Measurements from ENCODE around the gene TMEM97. TPM values are rescaled to one million over a fixed set of nuclear protein-coding genes. Genes with fewer than 3 reads are reported as not detected.
"Not testable (repeated sequence)": the region's sequence is repeated elsewhere in the genome, so short reads cannot be mapped to it uniquely, and the experiment has no call there.

The TMEM97 gene
- total and polyA plus RNA-seq, 11 donors, result 1.4 to 7.9 (median 3.3) TPM

- no peak overlapping the region for H3K27ac ChIP-seq
- DNase-seq (no peak), ATAC-seq (no peak)
- H3K4me3 ChIP-seq, result no peak overlapping the region
- no peaks in the 10 kb centered on the region for H3K4me1 ChIP-seq
- no peaks in the 10 kb centered on the region for H3K9me3 ChIP-seq
- H3K27me3 ChIP-seq, result peaks cover 0 to 19% (median 0%) of the 10 kb centered on the region in 9 donors
- 65 to 79% (median 72%) methylated on average over 2 of the region's 2 CpGs for WGBS, 4 donors
- intact Hi-C loops (cut with DNase I), result no loop called here
- no peaks in the 10 kb centered on the region for H3K36me3 ChIP-seq
- TF ChIP-seq, protein P1, sequence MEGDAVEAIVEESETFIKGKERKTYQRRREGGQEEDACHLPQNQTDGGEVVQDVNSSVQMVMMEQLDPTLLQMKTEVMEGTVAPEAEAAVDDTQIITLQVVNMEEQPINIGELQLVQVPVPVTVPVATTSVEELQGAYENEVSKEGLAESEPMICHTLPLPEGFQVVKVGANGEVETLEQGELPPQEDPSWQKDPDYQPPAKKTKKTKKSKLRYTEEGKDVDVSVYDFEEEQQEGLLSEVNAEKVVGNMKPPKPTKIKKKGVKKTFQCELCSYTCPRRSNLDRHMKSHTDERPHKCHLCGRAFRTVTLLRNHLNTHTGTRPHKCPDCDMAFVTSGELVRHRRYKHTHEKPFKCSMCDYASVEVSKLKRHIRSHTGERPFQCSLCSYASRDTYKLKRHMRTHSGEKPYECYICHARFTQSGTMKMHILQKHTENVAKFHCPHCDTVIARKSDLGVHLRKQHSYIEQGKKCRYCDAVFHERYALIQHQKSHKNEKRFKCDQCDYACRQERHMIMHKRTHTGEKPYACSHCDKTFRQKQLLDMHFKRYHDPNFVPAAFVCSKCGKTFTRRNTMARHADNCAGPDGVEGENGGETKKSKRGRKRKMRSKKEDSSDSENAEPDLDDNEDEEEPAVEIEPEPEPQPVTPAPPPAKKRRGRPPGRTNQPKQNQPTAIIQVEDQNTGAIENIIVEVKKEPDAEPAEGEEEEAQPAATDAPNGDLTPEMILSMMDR (IDR thresholded peaks at IDR 0.05), result no peak
- no peak for TF ChIP-seq POLR2A (IDR thresholded peaks at IDR 0.05)
These were observed 46.8 kb upstream of the TMEM97 start for GRCh38 chr17:28272166-28272565.

DNA sequence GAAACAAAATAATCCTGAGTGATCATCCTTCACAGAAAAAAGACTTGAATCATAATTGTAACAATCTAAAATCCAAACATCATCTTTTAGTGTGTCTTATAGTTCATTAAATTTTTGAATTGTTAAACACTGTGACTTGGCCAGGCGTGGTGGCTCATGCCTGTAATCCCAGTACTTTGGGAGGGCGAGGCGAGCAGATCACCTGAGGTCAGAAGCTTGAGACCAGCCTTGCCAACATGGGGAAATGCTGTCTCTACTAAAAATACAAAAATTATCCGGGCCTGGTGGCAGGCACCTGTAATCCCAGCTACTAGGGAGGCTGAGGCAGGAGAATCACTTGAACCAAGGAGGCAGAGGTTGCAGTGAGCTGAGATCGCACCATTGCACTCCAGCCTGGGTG lies 45.7 kb upstream of the TMEM97 start:
- H3K4me1 ChIP-seq; H3K9me3 ChIP-seq; ATAC-seq; DNase-seq; H3K4me3 ChIP-seq; H3K36me3 ChIP-seq; H3K27ac ChIP-seq; intact Hi-C loops (cut with DNase I): not testable (repeated sequence)
- 70 to 85% (median 82%) methylated on average over 5 of the region's 5 CpGs for WGBS, 4 donors
- peaks cover 0 to 21% (median 0%) of the 10 kb centered on the region in 9 donors for H3K27me3 ChIP-seq

GRCh38 chr17:28274591-28275265 lies 44.3 kb upstream of the TMEM97 start:
- intact Hi-C loops (cut with DNase I), result no loop called here
- TF ChIP-seq POLR2A (IDR thresholded peaks at IDR 0.05), result no peak
- TF ChIP-seq, protein P1 (IDR thresholded peaks at IDR 0.05), result no peak
- H3K4me3 ChIP-seq, result no peak overlapping the region
- H3K27me3 ChIP-seq, result peaks cover 0 to 21% (median 0%) of the 10 kb centered on the region in 9 donors
- DNase-seq (no peak), ATAC-seq (no peak)
- no peaks in the 10 kb centered on the region for H3K36me3 ChIP-seq
- H3K4me1 ChIP-seq, result peaks cover 0 to 12% (median 0%) of the 10 kb centered on the region in 12 donors
- H3K9me3 ChIP-seq, result no peaks in the 10 kb centered on the region
- 67 to 81% (median 74%) methylated on average over 9 of the region's 9 CpGs for WGBS, 4 donors
- no peak overlapping the region for H3K27ac ChIP-seq

- H3K36me3 ChIP-seq, result no peaks in the 10 kb centered on the region
- peaks cover 0 to 12% (median 0%) of the 10 kb centered on the region in 12 donors for H3K4me1 ChIP-seq
- intact Hi-C loops (cut with DNase I), result no loop called here
- DNase-seq (no peak), ATAC-seq (no peak)
- TF ChIP-seq, protein P1 (IDR thresholded peaks at IDR 0.05), result no peak
- TF ChIP-seq POLR2A (IDR thresholded peaks at IDR 0.05), result no peak
- no peaks in the 10 kb centered on the region for H3K9me3 ChIP-seq
- no peak overlapping the region for H3K4me3 ChIP-seq
- peaks cover 0 to 25% (median 0%) of the 10 kb centered on the region in 9 donors for H3K27me3 ChIP-seq
- no peak overlapping the region for H3K27ac ChIP-seq
- WGBS, 4 donors, result 81 to 94% (median 92%) methylated on average over 2 to 6 of the region's 6 CpGs
These were observed 43.0 kb upstream of the TMEM97 start for GRCh38 chr17:28276011-28276410.

GRCh38 chr17:28279411-28279810 lies 39.6 kb upstream of the TMEM97 start:
- DNase-seq (no peak), ATAC-seq (no peak)
- Histone ChIP-seq H3K27ac (no peak overlapping the region), H3K27me3 (peaks cover 0 to 15% (median 0%) of the 10 kb centered on the region in 9 donors), H3K9me3 (no peaks in the 10 kb centered on the region), H3K4me3 (no peak overlapping the region), H3K4me1 (peaks cover 0 to 12% (median 0%) of the 10 kb centered on the region in 12 donors), H3K36me3 (no peaks in the 10 kb centered on the region)
- 61 to 67% (median 64%) methylated on average over 6 of the region's 6 CpGs for WGBS, 4 donors
- intact Hi-C loops (cut with DNase I), result no loop called here
- TF ChIP-seq, protein P1 (IDR thresholded peaks at IDR 0.05), result no peak
- no peak for TF ChIP-seq POLR2A (IDR thresholded peaks at IDR 0.05)

All from heart left ventricle (tissue), 16 donors.